ENCODE measurements around the gene ST6GAL2. TPM values are rescaled to one million over a fixed set of nuclear protein-coding genes. Genes with fewer than 3 reads are reported as not detected.

ST6GAL2 gene
- total and polyA plus RNA-seq, 4 donors = 0.02 to 4.0 (median 0.55) TPM

- Histone ChIP-seq H3K9ac (ENCODE audit: insufficient read depth in 1 of 2, low read length in 2 of 2) (no peak overlapping the region), H3K9me3 (ENCODE audit: control insufficient read depth in 4 of 4, insufficient read depth in 3 of 4, low read length in 3 of 4) (no peaks in the 10 kb centered on the region), H3K27me3 (ENCODE audit: control insufficient read depth in 3 of 3, insufficient read depth in 3 of 3, low read length in 2 of 3) (peaks cover 13 to 23% (median 17%) of the 10 kb centered on the region in 3 donors), H3K27ac (ENCODE audit: low read depth in 1 of 2, low read length in 1 of 2) (no peak overlapping the region), H3K4me3 (no peak overlapping the region), H3K4me1 (ENCODE audit: control insufficient read depth in 5 of 5, insufficient read depth in 5 of 5, low read length in 5 of 5) (peaks cover 0 to 18% (median 4%) of the 10 kb centered on the region in 5 donors), H3K36me3 (ENCODE audit: control insufficient read depth in 4 of 4, insufficient read depth in 4 of 4, low read length in 4 of 4) (no peaks in the 10 kb centered on the region)
- WGBS, 2 donors = 72 to 81% methylated on average over 3 of the region's 3 CpGs
- DNase-seq (no peak), ATAC-seq (ENCODE audit: insufficient read depth, low FRiP score) (no peak)
- no peak for TF ChIP-seq CTCF (IDR thresholded peaks at IDR 0.05; ENCODE audit: control extremely low read depth, extremely low read depth)
Observed at GRCh38 chr2:106882673-106883072, 3.3 kb downstream of the ST6GAL2 start.

GRCh38 chr2:106878206-106878605 lies 7.8 kb downstream of the ST6GAL2 start:
- H3K4me3 ChIP-seq = no peak overlapping the region
- TF ChIP-seq CTCF (IDR thresholded peaks at IDR 0.05; ENCODE audit: control extremely low read depth, extremely low read depth) = no peak
- H3K27me3 ChIP-seq (ENCODE audit: control insufficient read depth in 3 of 3, insufficient read depth in 3 of 3, low read length in 2 of 3) = peaks cover 0 to 5% (median 0%) of the 10 kb centered on the region in 3 donors
- no peak for ATAC-seq (ENCODE audit: insufficient read depth, low FRiP score)
- H3K9ac ChIP-seq (ENCODE audit: insufficient read depth in 1 of 2, low read length in 2 of 2) = no peak overlapping the region
- no peaks in the 10 kb centered on the region for H3K36me3 ChIP-seq (ENCODE audit: control insufficient read depth in 4 of 4, insufficient read depth in 4 of 4, low read length in 4 of 4)
- WGBS, 2 donors = 95% methylated on average over 4 of the region's 4 CpGs
- no peak overlapping the region for H3K27ac ChIP-seq (ENCODE audit: low read depth in 1 of 2, low read length in 1 of 2)
- no peaks in the 10 kb centered on the region for H3K9me3 ChIP-seq (ENCODE audit: control insufficient read depth in 4 of 4, insufficient read depth in 3 of 4, low read length in 3 of 4)
- H3K4me1 ChIP-seq (ENCODE audit: control insufficient read depth in 5 of 5, insufficient read depth in 5 of 5, low read length in 5 of 5) = no peaks in the 10 kb centered on the region
- no peak for DNase-seq

GRCh38 chr2:106876699-106877098 lies 9.3 kb downstream of the ST6GAL2 start:
- no peaks in the 10 kb centered on the region for H3K36me3 ChIP-seq (ENCODE audit: control insufficient read depth in 4 of 4, insufficient read depth in 4 of 4, low read length in 4 of 4)
- no peak for DNase-seq
- no peak for TF ChIP-seq CTCF (IDR thresholded peaks at IDR 0.05; ENCODE audit: control extremely low read depth, extremely low read depth)
- WGBS, 2 donors = 35 to 64% methylated on average over 5 of the region's 5 CpGs
- no peaks in the 10 kb centered on the region for H3K9me3 ChIP-seq (ENCODE audit: control insufficient read depth in 4 of 4, insufficient read depth in 3 of 4, low read length in 3 of 4)
- H3K4me1 ChIP-seq (ENCODE audit: control insufficient read depth in 5 of 5, insufficient read depth in 5 of 5, low read length in 5 of 5) = no peaks in the 10 kb centered on the region
- no peak overlapping the region for H3K9ac ChIP-seq (ENCODE audit: insufficient read depth in 1 of 2, low read length in 2 of 2)
- H3K4me3 ChIP-seq = no peak overlapping the region
- H3K27ac ChIP-seq (ENCODE audit: low read depth in 1 of 2, low read length in 1 of 2) = no peak overlapping the region
- no peaks in the 10 kb centered on the region for H3K27me3 ChIP-seq (ENCODE audit: control insufficient read depth in 3 of 3, insufficient read depth in 3 of 3, low read length in 2 of 3)
- no peak for ATAC-seq (ENCODE audit: insufficient read depth, low FRiP score)
